Transverse colon (tissue), 4 donors: ENCODE results near the gene TNRC18. TPM values are rescaled to one million over a fixed set of nuclear protein-coding genes. Genes with fewer than 3 reads are reported as not detected.

Source experiments
- DNase-seq: peaks from one replicate; pipeline ENCODE4 v3.0.0-alpha.2; 2019
- H3K27ac ChIP-seq, 4 donors: fragments of 200-600 bp; sonication (generic); 2 replicates each; pipeline ENCODE4 v1.5.1; 2016 to 2018; ENCODE audit warnings: inconsistent platforms in 4 of 4
- H3K27me3 ChIP-seq: fragments of 200-600 bp; sonication (generic); 2 replicates; pipeline ENCODE4 v1.5.1; 2017; ENCODE audit warnings: inconsistent platforms
- H3K36me3 ChIP-seq, 4 donors: fragments of 200-600 bp; sonication (generic); 2 replicates each; pipeline ENCODE4 v1.5.1; 2017 to 2019; ENCODE audit warnings: inconsistent platforms in 4 of 4
- H3K4me1 ChIP-seq, 4 donors: fragments of 200-600 bp; sonication (generic); 2 replicates each; pipeline ENCODE4 v1.5.1; 2017 to 2020; ENCODE audit warnings: inconsistent platforms in 4 of 4
- H3K4me3 ChIP-seq, 4 donors: fragments of 200-600 bp; sonication (generic); 1 replicate in 1 of 4; 2 replicates in 3 of 4; pipeline versions ENCODE4 v1.5.1 to v1.6.1; 2017 to 2019; ENCODE audit warnings: inconsistent platforms in 4 of 4
- H3K9me3 ChIP-seq, 2 donors: fragments of 200-600 bp; sonication (generic); 2 replicates each; pipeline ENCODE4 v1.5.1; 2017 to 2019; ENCODE audit warnings: inconsistent platforms in 2 of 2
- CTCF ChIP-seq, 5 experiments: fragments of 200-600 bp in 3 of 5; fragments of 450-650 bp in 2 of 5; sonication (generic) in 3 of 5; IDR thresholded peaks; 1 replicate in 2 of 5; 2 replicates in 3 of 5; pipeline ENCODE4 v1.5.1; 2016 to 2017; ENCODE audit warnings: antibody characterized with exemption in 5 of 5, inconsistent platforms in 3 of 5, mild to moderate bottlenecking in 2 of 5, moderate library complexity in 1 of 5
- EP300 ChIP-seq: sonication (generic); formaldehyde crosslinking; IDR thresholded peaks from one replicate; pipeline ENCODE4 v1.6.1; 2017; ENCODE audit warnings: antibody characterized with exemption, low read depth
- POLR2A ChIP-seq: fragments of 450-650 bp; IDR thresholded peaks from one replicate; pipeline ENCODE4 v1.6.1; 2016; ENCODE audit warnings: antibody characterized with exemption, mild to moderate bottlenecking, moderate library complexity
- POLR2AphosphoS5 ChIP-seq, 3 donors: sonication (generic); formaldehyde crosslinking; IDR thresholded peaks; one replicate each; pipeline ENCODE4 v1.6.1; 2016; ENCODE audit warnings: antibody characterized with exemption in 3 of 3
- WGBS, 2 donors: methylation state at CpG; one replicate each; pipeline ENCODE4 v1.1.5; 2018; ENCODE audit warnings: low coverage in 1 of 2; 5-methylcytosine and 5-hydroxymethylcytosine counted together
- in situ Hi-C, 4 donors: fragments of 200-750 bp; cut with MboI; loops; one replicate each; pipeline versions ENCODE4 v1.15.0 to v1.15.1; 2017; ENCODE audit warnings: low sequenced_read_pairs in 3 of 4, low pct_ligation_motif_present in 1 of 4, low pct_unique_long_range_greater_than_20kb in 1 of 4
- intact Hi-C: fragments of 100-400 bp; cut with DNase I; formaldehyde crosslinking; loops from one replicate; pipeline ENCODE4 v1.15.1; 2023; ENCODE audit warnings: low total_unique reads
- total RNA-seq, 4 donors: library from RNA; depleted of rRNA; stranded (reverse); fragments of >200 nt; gene quantifications; one replicate each; pipeline ENCODE4 v1.1.0, GENCODE V29; 2016

TNRC18 gene
- total RNA-seq, 4 donors from 2014 or later = 91.2 to 430 (median 175) TPM

GRCh38 chr7:5404421-5404826, 19.2 kb downstream of the TNRC18 start:
- no peak for DNase-seq
- Histone ChIP-seq H3K4me3 (no peak overlapping the region), H3K27ac (peak overlapping the region in 3 of 4 donors; percentile 14 to 56 (median 27)), H3K4me1 (peaks cover 20 to 58% (median 27%) of the 10 kb centered on the region in 4 donors), H3K9me3 (no peaks in the 10 kb centered on the region), H3K27me3 (no peaks in the 10 kb centered on the region), H3K36me3 (no peaks in the 10 kb centered on the region)
- TF ChIP-seq POLR2A (no peak), EP300 (no peak), CTCF (IDR thresholded peaks at IDR 0.05) (no peak), POLR2AphosphoS5 (IDR thresholded peaks at IDR 0.05) (no peak)
- 51 to 69% methylated on average over 7 to 8 of the region's 8 CpGs for WGBS, 2 donors
- in situ Hi-C loops = no loop called here
- intact Hi-C loops = no loop called here

GRCh38 chr7:5403442-5403841, 20.2 kb downstream of the TNRC18 start:
- no peak for DNase-seq
- intact Hi-C loops (no loop called here), in situ Hi-C loops (no loop called here)
- TF ChIP-seq CTCF (IDR thresholded peaks at IDR 0.05) (no peak), EP300 (no peak), POLR2A (no peak), POLR2AphosphoS5 (IDR thresholded peaks at IDR 0.05) (no peak)
- Histone ChIP-seq H3K27me3 (no peaks in the 10 kb centered on the region), H3K36me3 (no peaks in the 10 kb centered on the region), H3K4me3 (no peak overlapping the region), H3K27ac (no peak overlapping the region), H3K4me1 (peaks cover 19 to 53% (median 24%) of the 10 kb centered on the region in 4 donors), H3K9me3 (no peaks in the 10 kb centered on the region)
- 73 to 91% methylated on average over 3 to 6 of the region's 6 CpGs for WGBS, 2 donors

GRCh38 chr7:5397736-5398135, 25.9 kb downstream of the TNRC18 start:
- Histone ChIP-seq H3K4me1 (peaks cover 27 to 54% (median 43%) of the 10 kb centered on the region in 4 donors), H3K9me3 (no peaks in the 10 kb centered on the region), H3K4me3 (peak overlapping the region in 2 of 4 donors; percentile 31 to 55), H3K27ac (peak overlapping the region; percentile 86 to 92 (median 90)), H3K27me3 (no peaks in the 10 kb centered on the region), H3K36me3 (peaks cover 0 to 10% (median 8%) of the 10 kb centered on the region in 4 donors)
- TF ChIP-seq EP300 (no peak), CTCF (IDR thresholded peaks at IDR 0.05) (no peak), POLR2A (no peak), POLR2AphosphoS5 (IDR thresholded peaks at IDR 0.05) (no peak)
- in situ Hi-C loops (no loop called here), intact Hi-C loops (no loop called here)
- no peak for DNase-seq
- WGBS, 2 donors = 59% methylated on average over 7 of the region's 7 CpGs; no CpG with 5 or more reads in 1 of the 2 donors

- in situ Hi-C loops = no loop called here
- peaks cover 0 to 15% (median 9%) of the 10 kb centered on the region in 4 donors for H3K36me3 ChIP-seq
- intact Hi-C loops = no loop called here
- peak overlapping the region; percentile 86 to 92 (median 90) for H3K27ac ChIP-seq
- TF ChIP-seq POLR2AphosphoS5 (IDR thresholded peaks at IDR 0.05) (peak; percentile 43 to 81 (median 68)), EP300 (no peak), POLR2A (peak; percentile 65)
- peak overlapping the region; percentile 16 to 55 (median 26) for H3K4me3 ChIP-seq
- H3K9me3 ChIP-seq = no peaks in the 10 kb centered on the region
- peaks cover 27 to 54% (median 43%) of the 10 kb centered on the region in 4 donors for H3K4me1 ChIP-seq
- WGBS, 2 donors = 11% methylated on average over 10 of the region's 30 CpGs; no CpG with 5 or more reads in 1 of the 2 donors
- H3K27me3 ChIP-seq = no peaks in the 10 kb centered on the region
- peak; percentile 92 for DNase-seq
These were observed 26.5 kb downstream of the TNRC18 start for GRCh38 chr7:5396999-5397663.
